Measurements from ENCODE around the gene DGKZ. TPM values are rescaled to one million over a fixed set of nuclear protein-coding genes. Genes with fewer than 3 reads are reported as not detected.

Gene DGKZ
- total and polyA plus RNA-seq, 2 donors from 2014 or later: 48.5 to 50.6 TPM

DNA sequence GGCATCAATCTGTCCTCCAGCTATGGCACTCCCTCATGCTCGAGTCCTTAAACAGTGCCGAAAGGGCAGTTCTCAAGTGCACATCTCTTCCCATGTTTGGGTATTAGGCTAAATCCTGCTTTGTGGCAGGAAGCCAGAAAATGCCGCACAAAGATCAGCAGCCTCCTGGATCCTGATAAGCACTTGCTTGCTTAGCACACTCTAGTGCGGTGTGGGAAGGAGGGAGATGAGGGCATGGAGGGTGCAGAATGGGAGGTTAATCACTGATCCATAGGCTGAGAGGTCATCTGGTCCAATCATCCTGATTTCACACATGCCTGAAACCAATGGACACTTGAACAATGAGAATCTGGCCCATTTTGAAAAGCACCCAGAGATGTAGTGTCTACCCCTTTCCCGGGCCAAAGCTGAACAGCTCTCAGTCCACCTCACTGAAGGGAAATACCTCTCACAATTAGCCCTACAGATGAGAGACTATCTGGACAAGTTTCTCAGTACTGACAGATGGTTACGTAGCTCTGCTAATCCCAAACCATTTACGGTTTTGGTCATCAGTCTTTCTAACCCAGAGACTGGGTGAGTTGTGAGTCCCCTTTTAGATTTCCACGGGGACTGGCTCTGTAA, 74.1 kb downstream of the DGKZ start:
- intact Hi-C loops (cut with DNase I): no loop called here
- Histone ChIP-seq H3K27ac (ENCODE audit: low read depth in 2 of 2, low read length in 2 of 2) (no peak overlapping the region), H3K9ac (ENCODE audit: low read length in 3 of 3) (no peak overlapping the region), H3K9me3 (ENCODE audit: control insufficient read depth in 2 of 3, insufficient read depth in 1 of 3, low read length in 3 of 3) (no peaks in the 10 kb centered on the region), H3K27me3 (ENCODE audit: control insufficient read depth, insufficient read depth, low read length) (no peaks in the 10 kb centered on the region), H3K4me1 (ENCODE audit: control insufficient read depth in 2 of 3, insufficient read depth in 2 of 3, low read depth in 1 of 3, low read length in 3 of 3) (no peaks in the 10 kb centered on the region), H3K4me3 (ENCODE audit: low read length in 3 of 3) (no peak overlapping the region), H3K36me3 (ENCODE audit: control insufficient read depth in 2 of 3, insufficient read depth in 3 of 3, low read length in 3 of 3) (peaks cover 0 to 14% (median 13%) of the 10 kb centered on the region in 3 donors)
- no peak for DNase-seq
- no peak for TF ChIP-seq CTCF (IDR thresholded peaks at IDR 0.05; ENCODE audit: borderline replicate concordance, extremely low read depth, insufficient read depth)
- FAIRE-seq: no peak

- Histone ChIP-seq H3K27ac (ENCODE audit: low read depth in 2 of 2, low read length in 2 of 2) (no peak overlapping the region), H3K4me3 (ENCODE audit: low read length in 3 of 3) (no peak overlapping the region), H3K9me3 (ENCODE audit: control insufficient read depth in 2 of 3, insufficient read depth in 1 of 3, low read length in 3 of 3) (no peaks in the 10 kb centered on the region), H3K4me1 (ENCODE audit: control insufficient read depth in 2 of 3, insufficient read depth in 2 of 3, low read depth in 1 of 3, low read length in 3 of 3) (no peaks in the 10 kb centered on the region), H3K27me3 (ENCODE audit: control insufficient read depth, insufficient read depth, low read length) (no peaks in the 10 kb centered on the region), H3K9ac (ENCODE audit: low read length in 3 of 3) (no peak overlapping the region), H3K36me3 (ENCODE audit: control insufficient read depth in 2 of 3, insufficient read depth in 3 of 3, low read length in 3 of 3) (peaks cover 0 to 11% (median 9%) of the 10 kb centered on the region in 3 donors)
- DNase-seq (no peak), FAIRE-seq (no peak)
- TF ChIP-seq CTCF (IDR thresholded peaks at IDR 0.05; ENCODE audit: borderline replicate concordance, extremely low read depth, insufficient read depth): no peak
- intact Hi-C loops (cut with DNase I): no loop called here
Observed at GRCh38 chr11:46422588-46422987, 75.3 kb downstream of the DGKZ start.

DNA sequence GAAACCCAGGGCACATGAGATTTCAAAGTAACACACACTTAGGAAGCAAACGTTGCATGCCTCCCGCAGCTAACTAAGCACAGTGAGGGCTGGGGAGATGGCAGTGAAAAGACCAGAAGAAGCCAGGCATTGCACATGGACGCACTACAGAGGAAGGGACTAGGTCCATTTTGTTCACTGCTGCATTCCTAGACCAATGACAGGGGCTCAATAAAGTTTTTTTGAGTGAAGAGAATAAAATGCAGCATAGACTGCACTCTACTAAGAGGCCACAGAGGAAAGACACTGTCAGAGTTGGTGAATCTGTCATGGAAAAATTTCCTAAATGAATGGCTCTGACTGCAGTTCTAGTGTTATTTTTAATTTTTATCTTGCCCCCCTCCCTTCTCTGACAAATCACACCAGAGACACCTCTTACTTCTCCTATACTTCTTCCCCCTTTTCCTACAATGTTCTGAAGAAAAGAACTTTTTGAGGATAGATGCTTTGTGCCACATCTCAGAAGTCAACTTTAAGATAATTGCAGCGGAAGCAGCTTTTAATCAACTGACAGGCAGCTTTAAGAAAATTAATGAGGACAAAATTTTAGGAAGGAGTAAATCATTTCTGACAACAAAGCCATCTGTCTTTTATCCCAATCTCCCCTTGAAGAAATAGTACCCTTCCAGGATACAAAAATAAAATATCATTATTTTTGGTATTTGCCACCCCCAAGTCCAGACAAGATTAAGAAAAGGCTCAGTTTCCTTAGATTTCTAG, 79.1 kb downstream of the DGKZ start:
- Histone ChIP-seq H3K4me3 (ENCODE audit: low read length in 3 of 3) (no peak overlapping the region), H3K27ac (ENCODE audit: low read depth in 2 of 2, low read length in 2 of 2) (no peak overlapping the region), H3K9ac (ENCODE audit: low read length in 3 of 3) (no peak overlapping the region), H3K36me3 (ENCODE audit: control insufficient read depth in 2 of 3, insufficient read depth in 3 of 3, low read length in 3 of 3) (peaks cover 6 to 12% (median 12%) of the 10 kb centered on the region in 3 donors), H3K4me1 (ENCODE audit: control insufficient read depth in 2 of 3, insufficient read depth in 2 of 3, low read depth in 1 of 3, low read length in 3 of 3) (no peaks in the 10 kb centered on the region), H3K9me3 (ENCODE audit: control insufficient read depth in 2 of 3, insufficient read depth in 1 of 3, low read length in 3 of 3) (no peaks in the 10 kb centered on the region), H3K27me3 (ENCODE audit: control insufficient read depth, insufficient read depth, low read length) (no peaks in the 10 kb centered on the region)
- FAIRE-seq: no peak
- intact Hi-C loops (cut with DNase I): no loop called here
- no peak for TF ChIP-seq CTCF (IDR thresholded peaks at IDR 0.05; ENCODE audit: borderline replicate concordance, extremely low read depth, insufficient read depth)
- peak in 1 of 5 donors; percentile 19 for DNase-seq

Data from kidney (tissue), 14 donors.